Skeletal muscle satellite cell (primary cell): ENCODE data around the gene GLIS1.

Experiments
- H3K27me3 ChIP-seq: 2 replicates; pipeline ENCODE4 v1.7.0; 2013; ENCODE audit warnings: low read length; ENCODE audit not compliant: control insufficient read depth, insufficient read depth
- H3K36me3 ChIP-seq: 2 replicates; pipeline ENCODE4 v1.7.0; 2013; ENCODE audit warnings: mild to moderate bottlenecking, control low read depth, low read length; ENCODE audit not compliant: insufficient read depth
- H3K4me1 ChIP-seq: 2 replicates; pipeline ENCODE4 v1.7.0; 2013; ENCODE audit warnings: low read length; ENCODE audit not compliant: control insufficient read depth, insufficient read depth
- H3K4me2 ChIP-seq: 2 replicates; pipeline ENCODE4 v1.7.0; 2013; ENCODE audit warnings: mild to moderate bottlenecking, low read length
- H3K4me3 ChIP-seq: 2 replicates; pipeline ENCODE4 v1.7.0; 2013; ENCODE audit warnings: low read length
- H3K9ac ChIP-seq: 2 replicates; pipeline ENCODE4 v1.7.0; 2013; ENCODE audit warnings: mild to moderate bottlenecking, low read depth, low read length, moderate library complexity
- H3K9me3 ChIP-seq: replicated peaks from 2 replicates; pipeline ENCODE4 v1.7.0; 2013; ENCODE audit warnings: mild to moderate bottlenecking, control low read depth, low read length

Gene GLIS1

DNA sequence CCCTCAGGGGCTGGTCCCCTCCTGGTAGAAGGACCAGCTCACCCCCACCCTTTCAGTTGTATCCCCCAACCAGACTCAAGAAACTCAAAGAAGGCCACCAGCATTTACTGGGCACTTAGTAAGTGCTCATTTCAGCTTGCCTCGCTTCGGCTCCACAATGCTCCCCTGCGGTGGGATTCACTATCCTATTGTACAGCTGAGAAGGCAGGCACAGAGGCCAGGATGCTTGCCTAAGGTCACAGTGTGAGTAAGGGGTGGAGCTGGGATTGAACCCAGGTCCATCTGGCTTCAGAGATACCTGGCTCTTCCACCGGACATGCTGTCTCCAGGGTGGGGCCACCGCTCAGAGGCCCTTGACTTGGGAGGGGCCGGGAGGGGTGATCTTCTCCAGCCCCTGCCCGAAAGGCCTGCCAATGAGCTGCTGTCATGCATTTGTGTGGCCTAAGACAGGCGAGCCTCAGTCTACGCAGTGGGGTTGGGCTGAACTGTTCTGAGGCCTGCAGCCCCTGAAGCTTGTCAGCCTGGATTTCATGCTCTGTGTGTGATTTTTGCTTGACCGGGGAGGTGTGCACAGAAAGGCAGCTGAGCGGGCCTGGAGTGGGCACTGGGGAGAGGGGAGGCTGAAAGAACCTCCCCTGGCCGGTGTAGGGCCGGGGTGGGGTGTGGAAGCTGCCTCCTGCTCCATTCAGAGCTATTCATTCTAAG, 231.7 kb downstream of the GLIS1 start:
- Histone ChIP-seq H3K4me1 (peaks cover 11% of the 10 kb centered on the region), H3K4me3 (no peak overlapping the region), H3K36me3 (peaks cover 17% of the 10 kb centered on the region), H3K9ac (no peak overlapping the region), H3K9me3 (no peaks in the 10 kb centered on the region), H3K27me3 (no peaks in the 10 kb centered on the region), H3K4me2 (no peak overlapping the region)

GRCh38 chr1:53506355-53507050, 232.5 kb downstream of the GLIS1 start:
- H3K4me1 ChIP-seq: peaks cover 5% of the 10 kb centered on the region
- H3K27me3 ChIP-seq: peaks cover 2% of the 10 kb centered on the region
- no peak overlapping the region for H3K4me2 ChIP-seq
- H3K4me3 ChIP-seq: no peak overlapping the region
- H3K9me3 ChIP-seq: no peaks in the 10 kb centered on the region
- no peak overlapping the region for H3K9ac ChIP-seq
- H3K36me3 ChIP-seq: peaks cover 17% of the 10 kb centered on the region

DNA sequence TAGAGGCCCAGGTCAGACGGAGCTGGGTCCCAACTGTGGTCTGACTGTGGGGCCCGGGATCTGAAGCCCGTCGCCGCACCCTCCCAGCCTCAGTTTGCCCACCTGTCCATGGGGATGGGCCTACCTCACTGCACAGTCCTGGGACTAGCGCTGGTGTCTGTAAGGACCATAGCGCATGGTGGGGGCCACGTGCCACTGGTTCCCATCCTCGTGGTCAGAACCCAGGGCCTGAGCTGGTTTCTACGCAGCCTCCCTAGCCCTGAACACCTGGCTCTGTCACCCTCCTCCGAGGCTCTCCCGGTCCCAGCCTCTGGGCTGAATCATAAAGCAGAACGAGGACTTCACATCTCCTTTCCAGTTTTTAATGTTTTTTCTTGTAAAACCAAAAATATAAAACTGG, 233.1 kb downstream of the GLIS1 start:
- Histone ChIP-seq H3K9ac (no peak overlapping the region), H3K4me1 (no peaks in the 10 kb centered on the region), H3K27me3 (peaks cover 7% of the 10 kb centered on the region), H3K36me3 (peaks cover 11% of the 10 kb centered on the region), H3K4me2 (no peak overlapping the region), H3K4me3 (no peak overlapping the region), H3K9me3 (no peaks in the 10 kb centered on the region)

DNA sequence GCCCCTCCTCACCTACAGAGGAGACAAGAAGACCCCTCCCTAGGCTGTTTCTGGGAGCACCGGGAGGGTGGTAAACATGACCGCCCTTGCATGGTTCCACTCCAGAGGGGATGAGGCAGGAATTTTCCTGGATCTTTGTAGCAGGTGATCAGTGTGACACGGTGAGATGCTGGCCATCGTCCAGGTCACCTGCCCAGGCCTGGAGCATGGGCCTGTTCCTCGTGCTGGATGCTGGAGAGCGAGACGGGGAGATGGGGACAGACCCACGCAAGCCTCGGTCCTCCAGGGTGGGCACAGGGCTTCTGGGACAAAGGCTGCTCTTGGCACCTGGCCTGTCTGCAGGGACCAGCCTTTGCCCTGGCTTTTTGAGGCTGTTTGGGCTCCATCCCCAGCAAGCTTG, 233.6 kb downstream of the GLIS1 start:
- Histone ChIP-seq H3K4me1 (no peaks in the 10 kb centered on the region), H3K9ac (no peak overlapping the region), H3K9me3 (no peaks in the 10 kb centered on the region), H3K4me2 (no peak overlapping the region), H3K4me3 (no peak overlapping the region), H3K36me3 (peaks cover 8% of the 10 kb centered on the region), H3K27me3 (peaks cover 12% of the 10 kb centered on the region)

DNA sequence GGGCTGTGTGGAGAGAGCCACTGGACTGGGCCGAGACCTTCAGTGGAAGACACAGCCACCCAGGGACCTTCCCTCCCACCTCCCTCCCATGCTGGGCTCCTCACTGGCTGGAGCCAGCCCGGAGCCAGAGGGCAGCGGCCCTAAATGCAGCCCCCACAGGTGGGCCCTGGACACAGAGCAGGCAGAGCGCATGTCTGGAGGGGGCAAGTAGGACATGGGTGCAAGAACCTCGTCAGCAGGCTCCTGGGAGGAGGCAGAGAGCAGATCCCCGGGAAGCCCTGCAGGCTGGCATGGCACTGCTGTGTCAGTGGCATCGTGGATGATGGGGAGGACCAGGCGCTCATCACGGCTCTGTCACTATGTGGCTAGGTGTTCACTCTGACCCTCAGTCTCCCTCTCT, 234.1 kb downstream of the GLIS1 start:
- Histone ChIP-seq H3K9ac (no peak overlapping the region), H3K27me3 (peaks cover 16% of the 10 kb centered on the region), H3K4me3 (no peak overlapping the region), H3K9me3 (no peaks in the 10 kb centered on the region), H3K36me3 (peaks cover 8% of the 10 kb centered on the region), H3K4me1 (no peaks in the 10 kb centered on the region), H3K4me2 (no peak overlapping the region)

DNA sequence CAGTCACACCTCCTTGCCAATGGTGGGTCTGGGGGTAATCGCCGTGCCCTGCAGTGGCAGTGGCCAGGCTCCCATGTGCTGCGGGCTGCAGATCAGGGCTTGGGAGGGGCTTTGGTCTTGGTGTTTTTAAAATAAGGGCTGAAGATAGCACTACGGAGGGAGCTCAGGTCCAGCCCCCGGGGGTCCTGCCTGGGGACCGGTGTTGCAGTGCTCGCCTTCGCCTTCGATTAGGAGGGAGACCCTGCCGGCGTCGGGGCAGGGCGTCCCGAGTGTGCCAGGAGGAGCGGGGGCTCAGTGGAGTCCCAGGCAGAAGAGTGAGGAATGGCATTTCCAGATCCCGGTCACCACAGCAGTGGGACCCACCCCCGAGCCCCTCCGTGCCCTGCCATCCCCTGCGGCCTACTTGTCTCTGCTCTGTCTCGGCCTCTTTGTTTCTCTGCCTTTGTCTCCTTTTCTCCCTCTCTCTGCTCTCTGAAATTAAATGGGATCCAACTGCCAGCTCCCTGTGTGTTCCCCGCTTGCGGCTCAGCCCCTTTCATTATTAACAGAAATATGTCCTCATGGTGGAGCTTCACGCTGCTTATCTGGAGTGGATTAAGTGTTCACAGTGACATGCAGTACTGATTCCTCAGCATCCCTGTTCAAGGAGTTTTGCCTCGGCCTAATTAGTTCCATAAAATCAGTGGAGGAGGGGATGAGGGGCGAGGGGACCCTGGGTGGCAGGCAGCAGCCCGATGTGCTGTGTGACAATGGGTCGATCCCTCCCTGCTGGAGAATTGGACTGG, 235.3 kb downstream of the GLIS1 start:
- Histone ChIP-seq H3K27me3 (peaks cover 28% of the 10 kb centered on the region), H3K36me3 (peaks cover under 1% of the 10 kb centered on the region), H3K4me2 (no peak overlapping the region), H3K4me1 (peaks cover 5% of the 10 kb centered on the region), H3K4me3 (no peak overlapping the region), H3K9ac (no peak overlapping the region), H3K9me3 (no peaks in the 10 kb centered on the region)

DNA sequence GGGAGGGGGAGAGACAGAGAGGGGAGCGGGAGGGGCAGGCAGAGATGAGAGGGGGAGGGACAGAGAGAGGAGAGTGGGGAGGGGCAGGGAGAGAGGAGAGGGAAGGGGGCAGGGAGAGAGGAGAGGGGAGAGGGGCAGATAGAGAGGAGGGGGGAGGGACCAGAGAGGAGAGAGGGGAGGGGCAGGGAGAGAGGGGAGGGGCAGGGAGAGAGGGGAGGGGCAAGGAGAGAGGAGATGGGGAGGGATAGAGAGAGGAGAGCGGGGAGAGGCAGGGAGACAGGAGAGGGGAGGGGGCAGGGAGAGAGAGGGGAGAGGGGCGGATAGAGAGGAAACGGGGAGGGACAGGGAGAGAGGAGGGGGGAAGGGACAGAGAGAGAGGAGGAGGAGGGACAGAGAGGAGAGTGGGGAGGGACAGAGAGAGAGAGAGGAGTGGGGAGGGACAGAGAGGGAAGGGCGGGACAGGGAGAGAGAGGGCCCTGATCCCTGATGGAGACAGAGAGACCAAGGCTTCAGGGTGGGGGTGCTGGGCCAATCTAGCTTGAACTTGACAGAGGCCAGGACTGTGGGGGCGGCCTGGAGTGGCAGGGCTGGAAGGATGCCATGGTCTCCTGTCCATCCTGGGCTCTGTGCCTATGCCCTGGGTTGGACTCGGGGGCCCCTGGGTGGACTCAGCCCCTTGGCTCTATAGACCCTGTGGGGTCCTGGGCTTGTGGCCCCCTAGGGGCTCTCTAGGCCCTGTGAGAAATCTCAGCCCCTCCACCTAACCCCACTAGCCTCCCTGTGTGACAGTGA, 236.1 kb downstream of the GLIS1 start:
- peaks cover 31% of the 10 kb centered on the region for H3K27me3 ChIP-seq

GRCh38 chr1:53501065-53502005, 237.6 kb downstream of the GLIS1 start:
- Histone ChIP-seq H3K4me2 (no peak overlapping the region), H3K4me1 (peaks cover 6% of the 10 kb centered on the region), H3K36me3 (no peaks in the 10 kb centered on the region), H3K9ac (no peak overlapping the region), H3K4me3 (no peak overlapping the region), H3K9me3 (no peaks in the 10 kb centered on the region), H3K27me3 (peaks cover 39% of the 10 kb centered on the region)

More for the DNA sequence above, 236.1 kb downstream of the GLIS1 start:
- Histone ChIP-seq H3K4me1 (peaks cover 6% of the 10 kb centered on the region), H3K4me2 (no peak overlapping the region), H3K4me3 (no peak overlapping the region), H3K9ac (no peak overlapping the region), H3K36me3 (no peaks in the 10 kb centered on the region), H3K9me3 (no peaks in the 10 kb centered on the region)

- Histone ChIP-seq H3K27me3 (peaks cover 39% of the 10 kb centered on the region), H3K4me2 (no peak overlapping the region), H3K4me1 (peaks cover 13% of the 10 kb centered on the region), H3K4me3 (no peak overlapping the region), H3K9ac (no peak overlapping the region), H3K9me3 (no peaks in the 10 kb centered on the region), H3K36me3 (no peaks in the 10 kb centered on the region)
These were observed 238.5 kb downstream of the GLIS1 start for GRCh38 chr1:53500204-53501064.
